ENCODE data around the gene IGF2BP2. TPM values are rescaled to one million over a fixed set of nuclear protein-coding genes. Genes with fewer than 3 reads are reported as not detected.

The IGF2BP2 gene
- total RNA-seq, 1 donor from 2014 or later = 147 TPM

DNA sequence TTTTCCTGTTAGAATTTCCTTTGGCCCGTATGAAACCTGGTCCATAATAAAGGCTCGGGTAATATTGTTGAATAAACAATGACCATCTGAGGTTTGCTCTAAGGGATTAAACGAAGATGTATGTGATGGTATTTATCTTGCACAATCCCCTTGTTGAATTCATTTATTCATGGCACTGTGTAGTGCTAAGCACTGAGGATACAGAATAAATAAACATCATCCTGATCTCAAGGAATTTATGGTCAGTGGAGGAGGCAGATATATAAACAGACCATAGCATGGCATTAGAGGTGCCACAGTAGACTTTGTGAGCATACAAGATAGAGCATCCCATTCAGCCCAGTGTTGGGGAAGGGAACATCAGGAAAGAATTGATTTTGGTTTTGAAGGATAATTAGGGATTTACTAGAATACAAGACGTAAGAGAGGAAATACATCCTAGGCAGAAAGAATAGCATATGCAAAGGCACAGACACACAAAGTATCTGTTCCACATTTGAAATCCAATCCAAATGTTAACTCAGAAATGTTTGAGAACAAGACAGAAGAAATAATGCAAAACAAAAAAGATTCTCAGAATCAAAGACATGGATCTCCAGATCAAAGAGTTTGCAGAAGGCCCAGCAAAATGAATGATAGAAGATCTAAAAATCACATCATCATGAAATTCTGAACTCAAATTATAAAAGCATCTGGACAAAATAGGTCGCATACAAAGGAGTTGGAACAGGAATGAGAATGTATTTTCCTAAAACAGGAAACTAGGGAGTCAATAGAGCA lies 5.4 kb upstream of the IGF2BP2 start:
- peaks cover 18% of the 10 kb centered on the region for H3K9me3 Mint-ChIP-seq
- H3K9me3 ChIP-seq (ENCODE audit: low read depth) = no peaks in the 10 kb centered on the region

GRCh38 chr3:185828755-185829154 lies 3.9 kb upstream of the IGF2BP2 start:
- TF ChIP-seq EZH2 (IDR thresholded peaks at IDR 0.05) (no peak), CTCF (IDR thresholded peaks at IDR 0.05) (no peak), EZH2phosphoT487 (IDR thresholded peaks at IDR 0.05) (no peak)
- H3K9me3 ChIP-seq (ENCODE audit: low read depth) = no peaks in the 10 kb centered on the region

More for the DNA sequence above, 5.4 kb upstream of the IGF2BP2 start:
- TF ChIP-seq EZH2phosphoT487 (IDR thresholded peaks at IDR 0.05) (no peak), EZH2 (IDR thresholded peaks at IDR 0.05) (no peak), CTCF (IDR thresholded peaks at IDR 0.05) (no peak)
- Histone ChIP-seq H4K20me1 (ENCODE audit: low read depth) (peaks cover 9% of the 10 kb centered on the region), H3K4me3 (no peak overlapping the region), H3K27ac (no peak overlapping the region), H3K4me1 (peaks cover 7% of the 10 kb centered on the region), H3K9ac (no peak overlapping the region), H3K4me2 (no peak overlapping the region), H3K79me2 (ENCODE audit: low read depth) (peaks cover 38% of the 10 kb centered on the region), H3K27me3 (no peaks in the 10 kb centered on the region), H3K36me3 (peaks cover 14% of the 10 kb centered on the region), H2AFZ (replicated peaks) (no peak overlapping the region), H3F3A (ENCODE audit: low read depth) (peaks cover 3% of the 10 kb centered on the region)
- no peak overlapping the region for H3K27ac Mint-ChIP-seq
- H3K4me1 Mint-ChIP-seq = peaks cover 12% of the 10 kb centered on the region
- H3K36me3 Mint-ChIP-seq = peaks cover 37% of the 10 kb centered on the region
- no peak for DNase-seq (ENCODE audit: low spot score)
- H3K4me3 Mint-ChIP-seq = no peak overlapping the region
- H3K27me3 Mint-ChIP-seq (ENCODE audit: insufficient read depth, low read depth) = peaks cover 6% of the 10 kb centered on the region

GRCh38 chr3:185827595-185828344 lies 2.9 kb upstream of the IGF2BP2 start:
- Histone ChIP-seq H3K4me3 (no peak overlapping the region), H4K20me1 (ENCODE audit: low read depth) (peaks cover 12% of the 10 kb centered on the region), H3K4me1 (peaks cover 7% of the 10 kb centered on the region), H3K36me3 (peaks cover 14% of the 10 kb centered on the region), H3K27me3 (no peaks in the 10 kb centered on the region), H3F3A (ENCODE audit: low read depth) (peaks cover 13% of the 10 kb centered on the region), H3K27ac (no peak overlapping the region), H3K79me2 (ENCODE audit: low read depth) (peaks cover 62% of the 10 kb centered on the region), H3K9ac (no peak overlapping the region), H3K9me3 (ENCODE audit: low read depth) (no peaks in the 10 kb centered on the region), H2AFZ (replicated peaks) (no peak overlapping the region), H3K4me2 (no peak overlapping the region)
- peaks cover 6% of the 10 kb centered on the region for H3K27me3 Mint-ChIP-seq (ENCODE audit: insufficient read depth, low read depth)
- DNase-seq (ENCODE audit: low spot score) = no peak
- H3K4me3 Mint-ChIP-seq = peak overlapping the region; percentile 2
- H3K27ac Mint-ChIP-seq = no peak overlapping the region
- H3K9me3 Mint-ChIP-seq = peaks cover 18% of the 10 kb centered on the region
- peaks cover 12% of the 10 kb centered on the region for H3K4me1 Mint-ChIP-seq
- peaks cover 37% of the 10 kb centered on the region for H3K36me3 Mint-ChIP-seq
- TF ChIP-seq EZH2phosphoT487 (IDR thresholded peaks at IDR 0.05) = no peak
- no peak for TF ChIP-seq CTCF (IDR thresholded peaks at IDR 0.05)
- TF ChIP-seq EZH2 (IDR thresholded peaks at IDR 0.05) = no peak

More at GRCh38 chr3:185828755-185829154, 3.9 kb upstream of the IGF2BP2 start:
- Mint-ChIP-seq H3K4me1 (peaks cover 12% of the 10 kb centered on the region), H3K36me3 (peaks cover 37% of the 10 kb centered on the region), H3K27me3 (ENCODE audit: insufficient read depth, low read depth) (peaks cover 6% of the 10 kb centered on the region), H3K9me3 (peaks cover 18% of the 10 kb centered on the region), H3K4me3 (no peak overlapping the region), H3K27ac (no peak overlapping the region)
- H4K20me1 ChIP-seq (ENCODE audit: low read depth) = peaks cover 9% of the 10 kb centered on the region
- no peak overlapping the region for H2AFZ ChIP-seq (replicated peaks)
- no peak for DNase-seq (ENCODE audit: low spot score)
- H3K79me2 ChIP-seq (ENCODE audit: low read depth) = peaks cover 52% of the 10 kb centered on the region
- H3K4me1 ChIP-seq = peaks cover 7% of the 10 kb centered on the region
- no peak overlapping the region for H3K4me2 ChIP-seq
- H3K36me3 ChIP-seq = peaks cover 14% of the 10 kb centered on the region
- H3K27ac ChIP-seq = no peak overlapping the region
- no peak overlapping the region for H3K9ac ChIP-seq
- peaks cover 13% of the 10 kb centered on the region for H3F3A ChIP-seq (ENCODE audit: low read depth)
- no peak overlapping the region for H3K4me3 ChIP-seq
- H3K27me3 ChIP-seq = no peaks in the 10 kb centered on the region
